Esophagus muscularis mucosa (tissue), 3 donors: ENCODE measurements around the gene CHRNA4.

Source experiments
- POLR2A ChIP-seq: fragments of 450-650 bp; IDR thresholded peaks from one replicate; pipeline ENCODE4 v1.6.1; 2017; ENCODE audit warnings: antibody characterized with exemption, moderate library complexity, mild to moderate bottlenecking, low read depth
- TF ChIP-seq, protein P1 (sequence below), 3 experiments: fragments of 200-600 bp in 2 of 3; fragments of 450-650 bp in 1 of 3; sonication (generic) in 2 of 3; IDR thresholded peaks; one replicate each; pipeline ENCODE4 v1.5.1; 2017 to 2019; ENCODE audit warnings: antibody characterized with exemption in 3 of 3, mild to moderate bottlenecking in 2 of 3, moderate library complexity in 1 of 3

DNA sequence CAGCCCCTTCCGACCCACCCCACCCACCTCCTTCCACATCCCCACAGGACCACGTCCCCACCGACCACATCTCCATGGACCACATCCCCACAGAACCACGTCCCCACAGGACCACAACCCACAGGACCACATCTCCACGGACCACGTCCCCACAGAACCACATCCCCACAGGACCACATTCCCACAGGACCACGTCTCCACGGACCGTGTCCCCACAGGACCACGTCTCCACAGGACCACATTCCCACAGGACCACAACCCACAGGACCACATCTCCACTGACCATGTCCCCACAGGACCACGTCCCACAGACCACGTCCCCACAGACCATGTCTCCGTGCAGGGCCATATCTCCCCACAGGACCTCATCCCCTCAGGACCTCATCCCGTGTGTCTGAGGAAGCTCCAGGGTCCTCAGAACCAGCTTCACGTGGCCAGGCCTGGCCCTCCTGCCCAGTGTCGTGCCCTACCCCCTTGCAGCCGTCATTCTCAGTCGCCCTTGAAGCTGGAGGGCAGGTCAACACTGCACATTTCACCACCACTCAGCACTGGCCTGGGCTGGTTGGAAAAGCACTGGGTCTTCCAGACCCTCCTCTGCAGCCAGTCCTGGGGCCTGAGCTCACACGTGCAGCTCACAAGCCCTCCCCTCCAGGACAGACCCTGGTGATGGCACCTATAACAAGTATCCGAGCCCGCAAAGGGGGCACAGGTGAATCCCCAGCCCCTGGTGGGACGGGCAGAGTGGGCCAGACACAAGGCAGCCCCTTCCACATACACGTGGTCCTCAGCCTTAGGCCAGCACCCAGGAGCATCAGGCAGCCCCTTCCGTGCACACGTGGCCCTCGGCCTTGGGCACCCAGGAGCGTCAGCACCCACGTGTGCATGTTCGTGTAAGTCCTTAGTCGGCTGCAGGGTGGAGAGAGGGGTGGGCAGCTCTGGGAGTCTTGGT, 3.9 kb downstream of the CHRNA4 start:
- TF ChIP-seq POLR2A: no peak
- TF ChIP-seq, protein P1, sequence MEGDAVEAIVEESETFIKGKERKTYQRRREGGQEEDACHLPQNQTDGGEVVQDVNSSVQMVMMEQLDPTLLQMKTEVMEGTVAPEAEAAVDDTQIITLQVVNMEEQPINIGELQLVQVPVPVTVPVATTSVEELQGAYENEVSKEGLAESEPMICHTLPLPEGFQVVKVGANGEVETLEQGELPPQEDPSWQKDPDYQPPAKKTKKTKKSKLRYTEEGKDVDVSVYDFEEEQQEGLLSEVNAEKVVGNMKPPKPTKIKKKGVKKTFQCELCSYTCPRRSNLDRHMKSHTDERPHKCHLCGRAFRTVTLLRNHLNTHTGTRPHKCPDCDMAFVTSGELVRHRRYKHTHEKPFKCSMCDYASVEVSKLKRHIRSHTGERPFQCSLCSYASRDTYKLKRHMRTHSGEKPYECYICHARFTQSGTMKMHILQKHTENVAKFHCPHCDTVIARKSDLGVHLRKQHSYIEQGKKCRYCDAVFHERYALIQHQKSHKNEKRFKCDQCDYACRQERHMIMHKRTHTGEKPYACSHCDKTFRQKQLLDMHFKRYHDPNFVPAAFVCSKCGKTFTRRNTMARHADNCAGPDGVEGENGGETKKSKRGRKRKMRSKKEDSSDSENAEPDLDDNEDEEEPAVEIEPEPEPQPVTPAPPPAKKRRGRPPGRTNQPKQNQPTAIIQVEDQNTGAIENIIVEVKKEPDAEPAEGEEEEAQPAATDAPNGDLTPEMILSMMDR (IDR thresholded peaks at IDR 0.05): no peak
